ENCODE data around the gene TTLL5. TPM values are rescaled to one million over a fixed set of nuclear protein-coding genes. Genes with fewer than 3 reads are reported as not detected.

The TTLL5 gene
- total RNA-seq, 5 donors from 2014 or later (not counting 1 experiment from before 2014, with no cell fraction given), result 15.4 to 36.2 (median 22.2) TPM

DNA sequence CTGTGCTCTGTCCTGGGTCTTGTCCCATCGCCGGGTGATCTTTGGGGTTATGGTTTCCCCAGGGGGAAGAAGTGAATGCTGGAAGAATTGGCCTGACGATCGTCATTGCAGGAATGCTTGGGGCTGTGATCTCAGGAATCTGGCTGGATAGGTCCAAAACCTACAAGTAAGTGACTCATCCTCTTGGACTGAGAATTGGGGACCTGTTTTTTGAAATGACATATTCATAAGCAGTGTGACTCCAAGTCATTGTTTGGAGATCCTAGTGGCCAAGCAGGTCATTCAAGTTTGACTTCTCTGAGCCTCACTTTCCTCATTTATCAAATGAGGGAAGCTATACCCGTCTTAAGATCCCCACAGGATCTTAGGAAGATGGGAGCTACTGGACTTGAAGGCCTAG, 26.2 kb upstream of the TTLL5 start:
- 91% methylated on average over 4 of the region's 5 CpGs for WGBS (ENCODE audit: insufficient coverage)
- H3K27me3 Mint-ChIP-seq, result no peaks in the 10 kb centered on the region
- Histone ChIP-seq H3K27me3 (replicated peaks in 1 of 2; ENCODE audit: control insufficient read depth in 2 of 2, extremely low read depth in 1 of 2, insufficient read depth in 2 of 2, low read length in 1 of 2) (no peaks in the 10 kb centered on the region), H3K4me1 (ENCODE audit: control insufficient read depth in 1 of 2, extremely low read depth in 1 of 2, insufficient read depth in 2 of 2, low read length in 2 of 2) (no peaks in the 10 kb centered on the region), H3K36me3 (ENCODE audit: control insufficient read depth in 2 of 2, extremely low read depth in 1 of 2, insufficient read depth in 1 of 2, low read length in 1 of 2) (no peaks in the 10 kb centered on the region), H3K27ac (ENCODE audit: low read length) (no peak overlapping the region), H3K9me3 (no peaks in the 10 kb centered on the region), H3K4me3 (ENCODE audit: control insufficient read depth in 1 of 2, extremely low read depth in 1 of 2, low read length in 1 of 2) (no peak overlapping the region)
- H3K36me3 Mint-ChIP-seq, result peaks cover 29% of the 10 kb centered on the region
- H3K27ac Mint-ChIP-seq, result no peak overlapping the region
- ChIA-PET CTCF (no interaction called here), POLR2A (no interaction called here)
- no peak for DNase-seq
- H3K9me3 Mint-ChIP-seq, result no peaks in the 10 kb centered on the region
- no peaks in the 10 kb centered on the region for H3K4me1 Mint-ChIP-seq
- no peak overlapping the region for H3K4me3 Mint-ChIP-seq
- ATAC-seq (replicated peaks in 1 of 4), result no peak

DNA sequence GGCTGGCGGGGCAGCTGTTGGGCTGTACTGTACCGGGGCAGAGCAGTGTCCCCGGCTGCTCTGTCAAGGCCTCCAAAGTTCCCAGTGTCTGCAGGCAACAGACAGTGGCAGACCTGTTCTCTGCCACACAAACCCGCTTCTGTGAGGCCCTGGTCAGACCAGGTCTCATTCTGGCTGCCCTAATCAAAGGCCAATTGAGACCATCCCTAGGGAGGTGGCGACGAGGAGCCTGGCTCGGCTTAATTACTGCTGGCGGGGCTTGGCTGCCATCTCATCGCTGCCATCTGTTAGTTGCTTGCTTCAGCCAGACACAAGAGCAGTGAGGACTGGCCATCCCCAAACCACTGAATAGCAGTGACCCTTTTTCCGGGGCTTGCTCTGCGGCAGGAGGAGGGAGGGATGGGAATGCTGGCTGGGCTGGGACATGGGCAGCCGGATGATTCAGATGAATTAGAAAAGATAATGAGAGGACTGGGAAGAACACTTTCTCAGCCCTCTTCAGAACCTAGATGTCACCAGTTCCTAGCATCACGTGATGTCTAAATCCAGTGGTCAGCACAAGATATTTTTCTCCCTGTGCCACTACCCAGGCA, 24.9 kb upstream of the TTLL5 start:
- H3K27ac Mint-ChIP-seq, result no peak overlapping the region
- H3K36me3 ChIP-seq (ENCODE audit: control insufficient read depth in 2 of 2, extremely low read depth in 1 of 2, insufficient read depth in 1 of 2, low read length in 1 of 2), result no peaks in the 10 kb centered on the region
- POLR2A ChIA-PET, result no interaction called here
- peaks cover 39% of the 10 kb centered on the region for H3K36me3 Mint-ChIP-seq
- H3K4me3 ChIP-seq (ENCODE audit: control insufficient read depth in 1 of 2, extremely low read depth in 1 of 2, low read length in 1 of 2), result no peak overlapping the region
- WGBS (ENCODE audit: insufficient coverage), result 91% methylated on average over 10 of the region's 13 CpGs
- H3K4me1 ChIP-seq (ENCODE audit: control insufficient read depth in 1 of 2, extremely low read depth in 1 of 2, insufficient read depth in 2 of 2, low read length in 2 of 2), result no peaks in the 10 kb centered on the region
- no peaks in the 10 kb centered on the region for H3K9me3 Mint-ChIP-seq
- no peak overlapping the region for H3K27ac ChIP-seq (ENCODE audit: low read length)
- no peak for DNase-seq
- H3K9me3 ChIP-seq, result no peaks in the 10 kb centered on the region
- H3K27me3 ChIP-seq (replicated peaks in 1 of 2; ENCODE audit: control insufficient read depth in 2 of 2, extremely low read depth in 1 of 2, insufficient read depth in 2 of 2, low read length in 1 of 2), result no peaks in the 10 kb centered on the region
- no peaks in the 10 kb centered on the region for H3K4me1 Mint-ChIP-seq
- no peaks in the 10 kb centered on the region for H3K27me3 Mint-ChIP-seq
- CTCF ChIA-PET, result interaction anchor here in 1 of 2 donors (0.5 kb wide), 1 partner anchor 59 kb away, joined by 3 read pairs; no protein-coding TSS in a partner anchor
- ATAC-seq (replicated peaks in 1 of 4), result no peak
- H3K4me3 Mint-ChIP-seq, result no peak overlapping the region

DNA sequence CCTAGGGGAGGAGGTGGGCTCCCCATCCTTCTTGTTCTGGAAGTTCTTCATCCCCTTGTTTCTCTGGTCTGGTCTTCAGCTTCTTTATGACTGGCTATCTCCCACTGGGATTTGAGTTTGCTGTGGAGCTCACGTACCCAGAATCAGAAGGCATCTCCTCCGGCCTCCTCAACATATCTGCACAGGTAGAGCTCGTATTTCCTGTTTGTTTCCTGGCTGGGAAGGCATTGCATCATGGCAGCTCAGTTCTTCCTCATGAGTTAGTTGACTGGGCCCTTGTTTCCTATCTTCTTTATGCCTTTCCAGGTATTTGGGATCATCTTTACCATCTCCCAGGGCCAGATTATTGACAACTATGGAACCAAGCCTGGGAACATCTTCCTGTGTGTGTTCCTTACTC, 20.2 kb upstream of the TTLL5 start:
- H3K9me3 ChIP-seq, result no peaks in the 10 kb centered on the region
- POLR2A ChIA-PET, result no interaction called here
- DNase-seq (no peak), ATAC-seq (replicated peaks in 1 of 4) (no peak)
- no peak overlapping the region for H3K27ac ChIP-seq (ENCODE audit: low read length)
- H3K27me3 Mint-ChIP-seq, result no peaks in the 10 kb centered on the region
- no peak overlapping the region for H3K4me3 ChIP-seq (ENCODE audit: control insufficient read depth in 1 of 2, extremely low read depth in 1 of 2, low read length in 1 of 2)
- CTCF ChIA-PET, result no interaction called here
- H3K36me3 ChIP-seq (ENCODE audit: control insufficient read depth in 2 of 2, extremely low read depth in 1 of 2, insufficient read depth in 1 of 2, low read length in 1 of 2), result peaks cover 0 to 3% of the 10 kb centered on the region in 2 donors
- no peaks in the 10 kb centered on the region for H3K4me1 Mint-ChIP-seq
- no peaks in the 10 kb centered on the region for H3K4me1 ChIP-seq (ENCODE audit: control insufficient read depth in 1 of 2, extremely low read depth in 1 of 2, insufficient read depth in 2 of 2, low read length in 2 of 2)
- H3K27ac Mint-ChIP-seq, result no peak overlapping the region
- no peaks in the 10 kb centered on the region for H3K27me3 ChIP-seq (replicated peaks in 1 of 2; ENCODE audit: control insufficient read depth in 2 of 2, extremely low read depth in 1 of 2, insufficient read depth in 2 of 2, low read length in 1 of 2)
- 100% methylated on average over 1 of the region's 3 CpGs for WGBS (ENCODE audit: insufficient coverage)
- no peak overlapping the region for H3K4me3 Mint-ChIP-seq
- no peaks in the 10 kb centered on the region for H3K9me3 Mint-ChIP-seq
- peaks cover 46% of the 10 kb centered on the region for H3K36me3 Mint-ChIP-seq

DNA sequence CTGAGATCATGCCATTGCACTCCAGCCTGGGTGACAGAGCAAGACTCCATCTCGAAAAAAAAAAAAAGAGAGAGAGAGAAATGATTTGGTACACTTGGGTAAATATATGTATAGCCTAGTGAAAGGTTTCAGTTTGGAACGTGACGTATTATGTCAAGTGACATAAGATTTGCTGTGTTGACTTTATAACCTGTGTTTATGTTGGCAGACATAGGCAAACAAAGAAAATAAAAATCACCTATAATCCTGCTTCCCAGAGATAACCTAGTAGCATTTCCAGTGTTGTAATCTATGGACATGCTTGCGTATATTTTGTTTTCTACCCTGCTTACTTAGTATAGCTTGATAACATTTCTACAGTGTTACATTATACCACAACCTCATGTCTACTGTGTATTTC, 17.1 kb upstream of the TTLL5 start:
- H3K4me3 Mint-ChIP-seq, result no peak overlapping the region
- ChIA-PET POLR2A (no interaction called here), CTCF (interaction anchor here in 1 of 2 donors (2.0 kb wide), 1 partner anchor 10 kb away, joined by 5 read pairs; no protein-coding TSS in a partner anchor)
- no peak overlapping the region for H3K27ac Mint-ChIP-seq
- no peak overlapping the region for H3K27ac ChIP-seq (ENCODE audit: low read length)
- H3K9me3 Mint-ChIP-seq, result no peaks in the 10 kb centered on the region
- no peaks in the 10 kb centered on the region for H3K4me1 Mint-ChIP-seq
- 67% methylated on average over 1 of the region's 4 CpGs for WGBS (ENCODE audit: insufficient coverage)
- no peaks in the 10 kb centered on the region for H3K9me3 ChIP-seq
- no peak overlapping the region for H3K4me3 ChIP-seq (ENCODE audit: control insufficient read depth in 1 of 2, extremely low read depth in 1 of 2, low read length in 1 of 2)
- ATAC-seq (replicated peaks in 1 of 4) (no peak), DNase-seq (no peak)
- H3K27me3 Mint-ChIP-seq, result no peaks in the 10 kb centered on the region
- H3K4me1 ChIP-seq (ENCODE audit: control insufficient read depth in 1 of 2, extremely low read depth in 1 of 2, insufficient read depth in 2 of 2, low read length in 2 of 2), result no peaks in the 10 kb centered on the region
- peaks cover 0 to 27% of the 10 kb centered on the region in 2 donors for H3K36me3 ChIP-seq (ENCODE audit: control insufficient read depth in 2 of 2, extremely low read depth in 1 of 2, insufficient read depth in 1 of 2, low read length in 1 of 2)
- no peaks in the 10 kb centered on the region for H3K27me3 ChIP-seq (replicated peaks in 1 of 2; ENCODE audit: control insufficient read depth in 2 of 2, extremely low read depth in 1 of 2, insufficient read depth in 2 of 2, low read length in 1 of 2)
- H3K36me3 Mint-ChIP-seq, result peaks cover 41% of the 10 kb centered on the region

DNA sequence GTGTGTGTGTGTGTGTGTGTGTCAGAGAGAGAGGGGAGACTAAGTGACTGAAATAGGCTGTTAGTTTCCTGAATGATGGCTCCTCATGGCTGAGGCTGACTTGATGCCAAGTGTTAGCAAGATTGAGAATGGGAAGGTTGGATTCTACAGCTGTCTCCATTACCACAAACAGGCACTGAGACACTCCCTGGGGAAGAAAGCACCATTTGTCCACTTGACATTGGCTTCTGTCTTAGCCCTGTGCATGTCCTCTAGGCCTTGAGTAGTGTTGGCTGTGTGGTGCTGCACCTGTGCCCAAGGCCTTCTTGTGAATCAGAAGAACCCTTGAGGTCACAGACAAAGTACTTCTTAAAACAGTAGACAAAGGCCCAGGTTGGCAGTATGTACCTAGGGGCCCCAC, 16.0 kb upstream of the TTLL5 start:
- DNase-seq, result no peak
- no peak for ATAC-seq (replicated peaks in 1 of 4)
- no peaks in the 10 kb centered on the region for H3K9me3 ChIP-seq
- H3K4me1 ChIP-seq (ENCODE audit: control insufficient read depth in 1 of 2, extremely low read depth in 1 of 2, insufficient read depth in 2 of 2, low read length in 2 of 2), result no peaks in the 10 kb centered on the region
- Mint-ChIP-seq H3K27ac (no peak overlapping the region), H3K36me3 (peaks cover 44% of the 10 kb centered on the region), H3K9me3 (no peaks in the 10 kb centered on the region), H3K4me3 (no peak overlapping the region), H3K4me1 (no peaks in the 10 kb centered on the region), H3K27me3 (no peaks in the 10 kb centered on the region)
- CTCF ChIA-PET, result no interaction called here
- peaks cover 4 to 36% of the 10 kb centered on the region in 2 donors for H3K36me3 ChIP-seq (ENCODE audit: control insufficient read depth in 2 of 2, extremely low read depth in 1 of 2, insufficient read depth in 1 of 2, low read length in 1 of 2)
- no peak overlapping the region for H3K4me3 ChIP-seq (ENCODE audit: control insufficient read depth in 1 of 2, extremely low read depth in 1 of 2, low read length in 1 of 2)
- H3K27ac ChIP-seq (ENCODE audit: low read length), result no peak overlapping the region
- no peaks in the 10 kb centered on the region for H3K27me3 ChIP-seq (replicated peaks in 1 of 2; ENCODE audit: control insufficient read depth in 2 of 2, extremely low read depth in 1 of 2, insufficient read depth in 2 of 2, low read length in 1 of 2)
- POLR2A ChIA-PET, result no interaction called here

DNA sequence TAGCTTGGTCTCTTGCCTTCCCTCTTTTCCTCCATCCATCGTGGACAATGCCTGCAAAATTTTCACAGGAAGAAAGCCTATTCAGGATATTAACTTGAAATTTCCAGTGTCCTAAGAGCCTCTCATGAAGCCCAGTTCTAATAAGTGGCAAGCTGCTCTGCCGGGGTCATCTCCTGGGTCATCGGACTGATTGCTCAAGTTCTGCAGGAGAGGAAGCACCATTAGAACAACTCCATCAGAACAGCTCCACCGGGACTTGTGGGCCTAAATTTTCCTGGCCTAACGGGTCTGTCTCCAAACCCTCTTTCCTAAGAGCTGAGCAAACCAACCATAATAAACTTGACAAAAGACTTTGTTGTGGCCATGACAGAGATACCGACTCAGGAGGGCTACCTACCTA, 14.3 kb upstream of the TTLL5 start:
- no peaks in the 10 kb centered on the region for H3K9me3 ChIP-seq
- no peak for DNase-seq
- H3K36me3 Mint-ChIP-seq, result peaks cover 43% of the 10 kb centered on the region
- ChIA-PET CTCF (interaction anchor here in 1 of 2 donors (0.6 kb wide), 1 partner anchor 338 kb away, joined by 6 read pairs; no protein-coding TSS in a partner anchor), POLR2A (no interaction called here)
- no peak overlapping the region for H3K27ac ChIP-seq (ENCODE audit: low read length)
- no peaks in the 10 kb centered on the region for H3K4me1 ChIP-seq (ENCODE audit: control insufficient read depth in 1 of 2, extremely low read depth in 1 of 2, insufficient read depth in 2 of 2, low read length in 2 of 2)
- ATAC-seq (replicated peaks in 1 of 4), result no peak
- H3K4me1 Mint-ChIP-seq, result no peaks in the 10 kb centered on the region
- no peak overlapping the region for H3K4me3 ChIP-seq (ENCODE audit: control insufficient read depth in 1 of 2, extremely low read depth in 1 of 2, low read length in 1 of 2)
- H3K27me3 Mint-ChIP-seq, result no peaks in the 10 kb centered on the region
- WGBS (ENCODE audit: insufficient coverage), result 96% methylated on average over 5 of the region's 6 CpGs
- peaks cover 14 to 53% of the 10 kb centered on the region in 2 donors for H3K36me3 ChIP-seq (ENCODE audit: control insufficient read depth in 2 of 2, extremely low read depth in 1 of 2, insufficient read depth in 1 of 2, low read length in 1 of 2)
- H3K27me3 ChIP-seq (replicated peaks in 1 of 2; ENCODE audit: control insufficient read depth in 2 of 2, extremely low read depth in 1 of 2, insufficient read depth in 2 of 2, low read length in 1 of 2), result no peaks in the 10 kb centered on the region
- no peak overlapping the region for H3K4me3 Mint-ChIP-seq
- peak overlapping the region in 1 of 2 donors; percentile 16 for H3K27ac Mint-ChIP-seq
- H3K9me3 Mint-ChIP-seq, result no peaks in the 10 kb centered on the region

DNA sequence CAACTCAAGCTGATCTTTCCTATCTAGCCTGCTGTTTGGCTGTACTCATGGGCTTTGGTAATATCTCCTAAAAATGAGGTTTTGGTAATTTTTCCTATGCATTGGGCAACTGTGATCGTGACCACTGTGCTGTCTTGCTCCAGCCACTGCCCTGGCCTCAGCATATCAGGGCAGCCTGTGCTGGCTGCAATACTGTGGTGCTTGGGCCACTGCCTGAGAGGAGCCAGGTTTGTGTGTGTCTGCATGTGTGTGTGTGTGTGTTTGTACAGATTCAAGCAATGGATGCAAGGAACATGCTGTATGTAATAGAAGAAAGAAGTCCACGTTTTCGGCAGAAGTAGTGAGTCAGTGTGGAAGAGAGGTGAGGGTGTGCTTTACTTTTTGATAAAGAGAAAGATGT, 13.4 kb upstream of the TTLL5 start:
- 100% methylated on average over 1 of the region's 3 CpGs for WGBS (ENCODE audit: insufficient coverage)
- H3K4me1 ChIP-seq (ENCODE audit: control insufficient read depth in 1 of 2, extremely low read depth in 1 of 2, insufficient read depth in 2 of 2, low read length in 2 of 2), result no peaks in the 10 kb centered on the region
- H3K9me3 ChIP-seq, result no peaks in the 10 kb centered on the region
- no peak overlapping the region for H3K27ac Mint-ChIP-seq
- ChIA-PET CTCF (no interaction called here), POLR2A (no interaction called here)
- ATAC-seq (replicated peaks in 1 of 4) (no peak), DNase-seq (no peak)
- H3K4me3 Mint-ChIP-seq, result no peak overlapping the region
- no peaks in the 10 kb centered on the region for H3K27me3 Mint-ChIP-seq
- no peaks in the 10 kb centered on the region for H3K9me3 Mint-ChIP-seq
- H3K36me3 Mint-ChIP-seq, result peaks cover 50% of the 10 kb centered on the region
- H3K4me3 ChIP-seq (ENCODE audit: control insufficient read depth in 1 of 2, extremely low read depth in 1 of 2, low read length in 1 of 2), result no peak overlapping the region
- no peak overlapping the region for H3K27ac ChIP-seq (ENCODE audit: low read length)
- peaks cover 14 to 62% of the 10 kb centered on the region in 2 donors for H3K36me3 ChIP-seq (ENCODE audit: control insufficient read depth in 2 of 2, extremely low read depth in 1 of 2, insufficient read depth in 1 of 2, low read length in 1 of 2)
- H3K4me1 Mint-ChIP-seq, result no peaks in the 10 kb centered on the region
- no peaks in the 10 kb centered on the region for H3K27me3 ChIP-seq (replicated peaks in 1 of 2; ENCODE audit: control insufficient read depth in 2 of 2, extremely low read depth in 1 of 2, insufficient read depth in 2 of 2, low read length in 1 of 2)
